ENCODE results near the gene PIP5K1C.
A peak's percentile ranks its signal among the peaks of the same experiment; 100 is the strongest.

The PIP5K1C gene

DNA sequence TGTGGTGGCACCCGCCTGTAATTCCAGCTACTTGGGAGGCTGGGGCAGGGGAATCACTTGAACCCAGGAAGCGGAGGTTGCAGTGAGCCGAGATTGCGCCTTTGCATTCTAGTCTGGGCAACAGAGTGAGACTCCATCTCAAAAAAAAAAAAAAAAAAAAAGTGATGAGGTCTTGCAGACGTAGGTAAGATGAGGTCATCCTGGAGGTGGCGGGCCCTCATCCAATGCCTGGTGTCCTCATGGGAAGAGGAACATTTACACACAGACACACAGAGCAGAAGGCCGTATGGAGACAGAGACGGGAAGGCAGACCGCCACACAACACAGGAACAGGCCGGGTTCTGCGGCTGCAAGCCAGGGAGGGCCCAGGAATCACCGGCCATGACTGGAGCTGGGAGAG is 78.0 kb downstream of the PIP5K1C start:
- no peak for DNase-seq

DNA sequence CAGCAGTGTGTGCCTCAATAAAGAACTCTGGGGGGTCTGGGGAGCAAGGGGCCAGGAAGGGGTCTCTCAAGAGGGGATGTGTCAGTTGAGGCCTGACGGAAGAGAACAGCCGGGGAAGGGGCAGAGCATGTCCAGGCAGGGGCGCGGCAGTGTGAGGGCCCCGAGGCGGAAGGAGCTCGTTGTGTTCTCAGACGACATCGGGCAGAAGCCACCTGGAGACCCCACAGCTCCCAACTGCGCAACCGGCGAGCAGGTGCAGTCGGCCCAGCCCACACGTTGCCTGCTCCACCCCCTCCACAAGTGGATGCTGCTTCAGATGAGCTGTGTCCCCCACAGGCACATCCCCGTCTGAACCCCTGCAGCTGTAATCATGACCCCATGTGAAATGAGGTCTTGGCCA is 78.6 kb downstream of the PIP5K1C start:
- no peak for DNase-seq

DNA sequence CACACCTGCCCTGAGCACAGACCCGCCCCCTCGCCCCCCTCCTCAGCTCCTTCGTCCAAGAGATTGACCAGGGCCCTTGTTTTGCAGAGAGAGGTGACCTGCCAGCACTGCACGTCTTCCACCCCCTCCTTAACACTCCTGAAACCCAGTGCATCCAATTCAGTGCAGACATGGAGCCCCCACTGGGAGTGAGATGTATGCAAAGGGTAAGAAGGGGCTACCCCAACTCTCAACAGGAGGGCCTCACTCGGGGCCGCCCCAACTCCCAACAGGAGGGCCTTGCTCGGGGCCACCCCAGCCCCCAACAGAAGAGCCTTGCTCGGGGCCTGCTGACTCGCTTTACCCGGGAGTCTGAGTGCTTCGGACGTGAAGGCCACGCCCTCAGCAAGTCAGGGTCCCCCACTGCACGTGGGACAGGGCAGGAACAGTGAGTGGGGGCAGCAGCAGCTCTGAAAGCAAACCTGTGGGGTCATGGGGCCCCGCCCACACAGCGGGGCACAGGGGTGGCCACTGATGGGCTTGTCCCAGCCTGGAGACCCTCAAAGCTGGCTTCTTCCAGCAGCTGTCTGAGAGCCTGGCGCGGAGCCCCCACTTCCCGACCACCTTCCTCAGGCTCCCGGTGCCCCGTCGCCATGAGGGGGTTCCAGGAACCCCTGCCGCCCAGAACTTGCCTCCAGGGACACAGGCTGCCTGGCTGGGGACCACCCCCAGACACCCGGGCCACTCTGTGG is 79.3 kb downstream of the PIP5K1C start:
- no peak for DNase-seq

DNA sequence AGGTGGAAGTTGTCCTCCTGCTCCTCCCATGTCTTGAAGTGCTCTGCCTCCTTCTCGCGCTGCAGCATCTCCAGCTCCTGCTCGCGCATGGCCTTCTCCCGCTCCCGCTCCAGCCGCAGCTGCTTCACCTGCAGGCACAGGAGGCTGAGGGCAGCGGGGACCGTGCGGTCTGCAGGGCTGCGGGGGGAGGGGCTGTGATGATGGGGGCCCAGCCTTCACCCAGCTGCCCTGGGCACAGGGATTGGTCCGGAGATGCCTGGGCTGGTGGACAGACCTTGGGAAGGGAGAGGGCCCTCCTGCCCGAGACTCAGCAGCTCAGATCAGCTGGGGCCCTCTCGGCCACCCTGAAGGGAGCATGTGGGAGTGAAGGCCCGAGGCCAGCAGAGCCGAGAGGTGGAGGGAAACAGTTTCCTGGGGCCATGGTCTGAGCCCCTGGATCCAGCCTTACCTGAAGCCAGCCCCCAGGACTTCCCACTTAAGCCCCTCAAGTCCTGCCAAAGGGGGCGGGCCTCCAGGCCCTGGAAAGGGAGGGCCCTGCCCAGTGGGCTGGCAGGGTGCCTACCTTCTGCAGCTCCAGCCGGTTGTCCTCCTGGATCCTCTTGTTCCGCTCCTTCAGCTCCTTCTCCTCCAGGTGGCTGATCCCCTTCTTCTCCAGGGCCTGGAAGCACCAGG is 80.0 kb downstream of the PIP5K1C start:
- no peak for DNase-seq

DNA sequence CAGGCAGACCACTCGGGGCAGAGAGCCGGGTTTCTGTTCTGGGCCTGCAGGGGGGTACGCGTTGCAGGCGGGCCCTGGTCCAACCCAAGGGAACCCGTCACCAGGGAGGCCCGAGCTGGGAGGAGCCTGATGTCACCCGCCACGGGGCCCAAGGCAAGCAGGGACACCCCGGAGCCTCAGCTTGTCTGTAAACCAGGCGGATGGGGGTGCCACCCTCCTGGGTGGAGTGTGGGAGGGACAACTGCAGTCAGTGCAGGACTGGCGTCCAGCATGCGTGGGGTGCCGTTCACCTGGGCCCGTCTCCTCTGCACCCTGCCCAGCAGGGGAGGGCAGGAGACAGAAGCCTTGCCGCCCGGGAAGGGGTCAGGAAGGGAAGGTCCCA is 80.6 kb downstream of the PIP5K1C start:
- DNase-seq: no peak

DNA sequence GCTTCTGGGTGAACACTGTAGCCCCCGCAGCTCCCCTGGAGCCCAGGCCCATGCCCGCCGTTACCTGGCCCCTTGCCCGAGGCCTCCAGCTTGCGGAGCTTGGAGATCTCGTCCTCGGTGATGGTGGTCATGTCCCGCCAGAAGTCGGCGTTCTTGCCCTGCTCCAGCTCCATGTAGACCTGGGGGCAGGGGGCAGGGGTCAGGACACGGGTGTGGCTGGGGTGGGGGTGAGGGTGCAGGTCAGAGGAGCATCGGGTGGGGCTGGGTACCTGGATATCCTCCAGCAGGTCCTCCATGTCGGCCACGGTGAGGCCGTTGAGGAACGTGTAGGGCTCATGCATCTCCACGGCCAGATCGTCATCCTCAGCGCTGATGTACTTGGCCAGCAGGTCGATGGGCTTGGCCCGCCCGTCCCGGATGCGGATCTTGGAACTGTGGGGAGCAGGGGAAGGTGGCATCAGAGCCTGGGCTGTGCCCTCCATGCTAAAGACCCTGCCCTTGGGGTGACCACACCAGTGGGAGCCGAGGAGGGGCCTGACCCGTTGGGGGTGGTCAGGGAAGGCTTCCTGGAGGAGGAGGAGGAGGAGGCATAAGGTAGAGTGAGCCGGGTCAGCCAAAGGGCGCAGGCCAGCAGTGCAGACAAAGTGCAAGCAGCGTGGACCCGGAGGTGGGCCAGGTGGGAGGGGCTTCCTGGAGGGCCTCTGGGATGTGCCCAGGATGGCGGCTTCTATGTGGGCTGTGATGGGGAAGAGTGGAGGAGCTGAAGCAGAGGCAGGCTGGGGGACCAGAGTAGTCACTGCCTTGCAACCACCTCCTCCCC is 81.2 kb downstream of the PIP5K1C start:
- no peak for DNase-seq

DNA sequence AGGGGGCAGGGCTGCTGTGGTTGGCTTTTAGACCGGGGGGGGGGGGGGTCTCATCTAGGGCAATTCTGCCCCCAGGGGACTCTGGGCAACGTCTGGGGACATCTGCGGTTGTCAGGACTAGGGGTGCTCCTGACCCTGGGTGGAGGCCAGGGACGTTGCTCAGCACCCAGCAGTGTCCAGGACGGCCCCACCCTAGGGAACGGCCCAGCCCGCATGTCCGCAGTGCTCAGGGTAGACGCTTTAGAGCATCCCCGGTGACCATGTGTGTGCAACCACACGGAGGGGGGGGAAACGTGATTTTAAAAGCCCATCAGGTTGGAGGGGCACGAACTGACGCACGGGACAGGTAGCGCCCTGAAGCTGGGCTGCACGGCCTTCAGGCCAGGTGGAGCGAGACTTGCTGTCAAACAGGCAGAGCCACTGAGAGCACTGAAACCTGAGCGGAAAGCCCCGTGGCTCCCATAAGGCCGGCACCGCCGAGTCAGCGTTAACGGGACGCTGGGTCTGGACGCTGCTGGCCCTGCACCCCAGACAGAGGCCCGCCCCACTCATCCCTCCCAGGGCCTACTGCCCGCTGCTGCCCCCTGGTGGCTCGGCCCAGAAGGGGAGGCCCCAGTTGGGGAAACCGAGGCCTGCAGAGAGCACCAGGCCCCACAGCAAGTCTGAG is 82.0 kb downstream of the PIP5K1C start:
- DNase-seq: no peak

DNA sequence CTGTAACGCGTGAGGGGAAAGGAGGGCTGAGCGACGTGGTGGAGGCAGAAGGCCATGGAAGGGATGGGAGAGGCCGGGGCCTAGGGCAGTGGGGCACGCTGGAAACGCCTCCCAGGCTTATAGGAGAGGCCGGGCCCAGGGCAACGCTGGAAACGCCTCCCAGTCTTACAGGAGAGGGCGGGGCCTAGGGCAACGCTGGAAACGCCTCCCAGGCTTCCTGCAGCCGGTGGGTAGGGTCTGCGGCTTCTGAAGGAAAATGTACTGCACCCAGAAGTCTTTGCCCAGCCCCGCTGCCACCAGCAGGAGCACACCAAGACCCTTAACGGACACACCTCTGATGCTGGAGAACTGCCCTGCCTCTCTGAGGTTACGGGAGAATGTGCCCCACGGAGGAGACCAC is 82.8 kb downstream of the PIP5K1C start:
- DNase-seq: no peak

DNA sequence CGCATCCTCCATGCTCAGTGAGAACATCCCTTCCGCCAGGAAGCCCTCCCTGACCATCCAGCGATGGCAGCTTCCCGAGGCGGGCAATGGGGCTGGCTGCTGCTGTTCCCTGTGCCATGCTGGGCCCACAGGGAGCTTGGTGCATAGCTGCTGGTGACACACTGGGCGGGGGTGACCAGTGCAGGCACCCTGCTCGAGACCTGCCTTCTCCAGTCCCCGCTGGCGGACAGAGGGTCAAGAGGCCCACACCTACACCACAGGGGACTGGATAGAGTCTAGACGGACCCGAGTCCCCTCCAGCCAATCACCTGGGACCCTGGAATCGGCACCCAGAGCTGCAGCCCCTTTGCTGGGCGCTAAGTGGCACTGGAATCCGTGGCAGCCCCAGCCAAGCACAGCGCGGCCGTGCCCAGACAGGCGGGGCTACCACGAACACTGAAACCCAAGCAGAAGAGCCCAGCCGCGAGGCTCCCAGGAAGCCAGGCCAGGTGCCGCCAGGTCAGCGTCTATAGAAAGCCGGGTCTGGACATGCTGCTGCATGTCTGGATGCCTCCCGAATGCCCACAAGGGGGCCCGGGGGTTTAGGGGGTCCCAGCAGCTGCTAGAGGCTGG is 84.6 kb downstream of the PIP5K1C start:
- DNase-seq: no peak

DNA sequence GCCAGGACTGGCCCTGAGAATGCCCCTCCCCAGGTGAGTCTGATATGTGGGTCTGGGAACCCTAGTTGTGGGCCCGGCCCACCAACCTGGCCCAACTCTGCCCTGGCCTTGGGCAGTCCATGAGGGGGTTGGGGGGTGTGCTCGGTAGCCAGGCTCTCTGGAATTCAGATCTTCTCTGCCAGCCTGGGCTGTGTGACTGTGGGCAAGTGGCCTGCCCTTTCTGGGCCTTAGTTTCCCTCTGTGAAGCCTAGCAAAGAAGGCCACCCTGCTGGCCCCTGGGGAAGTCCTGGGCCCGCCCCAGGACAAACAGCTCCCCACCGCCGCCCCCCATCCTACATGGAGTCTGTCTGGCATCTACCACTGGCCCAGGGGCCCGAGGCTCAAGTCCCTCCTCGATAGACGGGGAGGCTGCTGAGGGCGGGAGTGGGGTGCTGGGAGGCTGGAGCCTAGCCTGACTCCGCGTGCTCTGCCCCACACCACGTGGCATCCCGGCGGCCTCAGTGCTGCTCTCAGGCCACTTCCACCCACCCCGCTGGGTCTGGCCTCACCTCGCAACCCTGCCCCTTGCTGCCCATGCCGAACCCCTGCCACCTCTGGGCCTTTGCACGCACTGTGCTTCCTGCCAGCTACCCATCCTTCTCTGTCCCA is 85.3 kb downstream of the PIP5K1C start:
- no peak for DNase-seq

DNA sequence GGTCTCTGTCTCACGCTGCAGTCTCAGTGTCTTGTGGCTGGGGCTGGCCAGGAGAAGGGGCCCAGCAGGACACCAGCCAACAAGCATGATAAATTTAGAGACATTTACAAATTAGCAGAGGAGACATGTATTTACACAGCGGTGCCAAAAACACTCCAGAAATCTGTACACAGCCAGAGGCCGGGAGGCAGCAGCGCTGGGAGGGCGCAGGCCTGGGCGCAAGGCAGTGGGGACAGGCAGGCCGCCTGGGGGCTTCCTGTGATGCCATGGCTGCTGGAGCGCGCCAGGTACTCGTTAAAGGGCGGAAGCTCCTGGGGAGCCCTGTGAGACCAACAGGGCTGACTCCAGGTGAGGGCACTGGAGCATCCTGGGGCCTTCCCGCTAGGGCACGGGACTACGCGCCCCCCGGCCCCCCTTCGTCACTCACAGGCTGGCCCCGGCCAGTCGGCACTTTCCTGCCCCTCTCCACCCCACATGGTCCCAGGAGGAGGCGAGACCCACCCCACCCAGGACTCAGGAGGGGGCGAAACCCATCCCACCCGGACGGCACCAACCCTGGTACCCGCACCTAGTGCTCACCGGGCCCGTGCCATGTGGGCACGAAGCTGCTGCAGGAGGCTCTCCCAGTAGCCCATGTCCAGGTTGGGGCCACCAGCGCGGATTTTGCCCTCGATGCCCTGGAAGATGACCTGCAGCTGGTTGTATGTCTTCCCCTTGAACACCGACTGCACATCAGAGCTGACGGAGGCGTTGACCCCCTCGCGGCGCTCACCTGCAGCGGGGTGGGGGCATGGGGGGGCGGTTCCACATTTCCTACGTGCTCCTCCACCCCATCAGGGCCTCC is 86.2 kb downstream of the PIP5K1C start:
- no peak for DNase-seq

DNA sequence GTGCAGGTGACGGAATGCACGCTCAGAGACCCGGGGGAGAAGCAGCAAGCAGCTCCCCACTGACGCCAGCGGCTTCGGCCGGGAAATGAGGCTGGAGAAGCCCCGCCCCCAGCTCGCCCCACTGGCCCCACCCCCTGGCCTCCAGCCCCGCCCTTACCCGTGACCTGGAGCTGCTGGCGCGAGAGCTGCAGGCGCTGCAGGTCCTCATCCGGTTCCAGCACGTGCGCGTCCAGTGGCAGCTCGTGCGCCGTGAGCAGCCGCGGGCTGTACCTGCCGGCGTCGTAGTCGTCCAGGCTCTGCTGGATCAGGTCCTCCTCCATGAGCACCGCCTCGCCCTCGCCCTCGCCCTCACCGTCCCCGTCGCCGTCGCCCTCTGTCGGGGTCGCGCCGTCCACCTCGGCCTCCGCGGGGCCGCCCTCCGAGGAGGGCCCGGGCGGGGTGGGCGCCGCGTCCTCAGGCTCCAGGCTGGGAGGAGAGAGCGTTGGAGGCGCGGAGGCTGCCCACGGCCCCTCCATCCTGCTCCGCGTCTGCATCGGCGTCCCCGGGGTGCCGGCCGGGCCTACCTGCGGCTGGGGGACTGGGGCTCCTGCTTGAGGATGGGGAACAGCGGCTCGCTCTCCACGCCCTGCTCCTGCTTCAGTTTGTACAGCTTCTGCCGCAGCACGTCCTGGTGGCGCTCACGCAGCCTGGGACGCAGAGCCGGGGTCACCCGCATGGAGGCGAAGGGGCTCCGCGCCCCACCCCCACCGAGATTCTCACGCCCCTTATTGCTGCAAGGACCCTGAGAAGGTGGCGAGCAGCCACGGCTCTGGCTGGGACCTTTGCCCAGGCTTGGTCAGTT is 87.1 kb downstream of the PIP5K1C start:
- no peak for DNase-seq

DNA sequence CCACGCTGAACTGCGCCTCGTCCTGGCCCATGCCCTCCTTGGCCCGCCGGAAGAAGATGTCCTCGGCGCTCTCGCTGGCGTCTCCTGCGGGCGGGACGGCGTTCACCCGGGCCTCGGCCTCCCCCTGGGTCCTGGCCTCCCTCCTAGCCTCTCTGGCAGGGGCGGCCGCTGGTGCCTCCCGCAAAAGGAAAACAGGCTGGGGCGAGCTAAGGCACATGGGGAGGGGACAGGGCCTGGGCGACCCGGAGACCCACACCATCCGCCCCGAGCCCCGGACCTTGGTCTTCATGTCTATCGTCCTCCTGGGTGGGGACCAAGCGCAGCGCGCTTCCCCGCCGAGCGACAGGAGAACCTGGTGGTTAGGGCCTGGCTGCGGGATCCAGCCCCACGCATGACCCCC is 87.9 kb downstream of the PIP5K1C start:
- no peak for DNase-seq

DNA sequence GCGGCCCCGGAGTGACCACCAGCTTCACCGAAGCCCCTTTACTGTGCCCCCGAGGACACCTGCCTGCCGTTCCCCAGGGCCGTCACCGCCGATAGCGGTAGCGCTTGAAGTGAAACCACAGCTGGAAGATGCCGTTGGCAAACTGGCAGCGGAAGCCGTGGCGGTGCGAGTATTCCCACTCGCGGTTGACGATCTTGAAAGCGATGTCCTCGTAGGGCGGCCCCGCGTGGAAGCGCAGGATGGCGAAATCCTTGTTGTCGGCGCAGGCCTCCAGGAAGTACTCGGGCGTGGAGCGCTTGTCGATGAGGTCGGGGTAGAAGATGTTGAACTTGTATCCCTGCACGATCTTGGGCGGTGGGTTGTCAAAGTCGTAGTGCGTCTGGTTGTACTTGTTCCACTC is 88.4 kb downstream of the PIP5K1C start:
- DNase-seq: no peak

DNA sequence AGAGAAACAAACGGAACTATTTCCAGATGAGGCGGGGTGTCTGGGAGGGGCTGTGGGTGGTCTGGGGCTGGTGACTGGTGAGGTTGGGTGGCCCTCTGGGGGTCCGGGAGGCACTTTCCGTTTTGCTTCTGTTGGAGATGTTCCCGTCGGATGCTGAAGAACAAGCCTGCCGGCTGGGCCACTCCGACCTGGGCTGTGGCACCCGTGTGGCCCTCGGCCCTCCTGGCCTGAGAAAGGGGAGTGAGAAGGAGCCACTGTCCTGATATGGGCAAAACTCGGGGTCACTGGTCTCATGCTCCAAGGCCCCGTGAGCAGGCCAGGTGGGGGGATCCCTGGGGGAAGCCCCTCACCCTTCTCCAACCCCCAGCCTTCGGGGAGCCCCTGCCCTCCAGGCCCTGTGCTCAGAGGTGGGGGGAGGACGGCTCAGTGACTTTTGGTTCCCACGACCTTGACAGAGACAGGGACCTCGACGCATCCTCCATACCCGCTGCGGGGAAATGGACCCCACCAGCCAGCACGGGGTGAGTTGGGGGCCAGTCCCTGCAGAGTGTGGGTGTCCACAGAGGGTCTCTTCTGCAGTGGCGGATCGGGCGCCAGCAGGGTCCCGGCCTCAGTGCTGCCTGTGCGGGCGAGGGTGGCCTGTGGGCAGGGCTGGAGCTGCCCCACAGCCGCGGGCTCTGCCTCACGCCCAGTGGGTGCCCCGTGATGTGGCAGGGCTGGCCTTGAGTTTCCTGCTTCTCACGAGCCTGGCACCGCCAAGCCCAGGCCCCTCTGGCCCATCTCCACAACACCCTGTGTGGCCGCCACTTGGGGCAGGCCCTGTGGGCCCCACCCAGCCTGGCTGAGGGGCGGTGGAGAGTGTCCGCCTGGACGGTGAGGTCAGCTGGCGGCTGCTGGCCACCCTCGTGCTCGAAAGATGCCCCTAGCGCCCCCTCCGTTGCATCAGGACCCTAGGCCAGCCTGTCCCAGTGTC is 89.2 kb downstream of the PIP5K1C start:
- no peak for DNase-seq

DNA sequence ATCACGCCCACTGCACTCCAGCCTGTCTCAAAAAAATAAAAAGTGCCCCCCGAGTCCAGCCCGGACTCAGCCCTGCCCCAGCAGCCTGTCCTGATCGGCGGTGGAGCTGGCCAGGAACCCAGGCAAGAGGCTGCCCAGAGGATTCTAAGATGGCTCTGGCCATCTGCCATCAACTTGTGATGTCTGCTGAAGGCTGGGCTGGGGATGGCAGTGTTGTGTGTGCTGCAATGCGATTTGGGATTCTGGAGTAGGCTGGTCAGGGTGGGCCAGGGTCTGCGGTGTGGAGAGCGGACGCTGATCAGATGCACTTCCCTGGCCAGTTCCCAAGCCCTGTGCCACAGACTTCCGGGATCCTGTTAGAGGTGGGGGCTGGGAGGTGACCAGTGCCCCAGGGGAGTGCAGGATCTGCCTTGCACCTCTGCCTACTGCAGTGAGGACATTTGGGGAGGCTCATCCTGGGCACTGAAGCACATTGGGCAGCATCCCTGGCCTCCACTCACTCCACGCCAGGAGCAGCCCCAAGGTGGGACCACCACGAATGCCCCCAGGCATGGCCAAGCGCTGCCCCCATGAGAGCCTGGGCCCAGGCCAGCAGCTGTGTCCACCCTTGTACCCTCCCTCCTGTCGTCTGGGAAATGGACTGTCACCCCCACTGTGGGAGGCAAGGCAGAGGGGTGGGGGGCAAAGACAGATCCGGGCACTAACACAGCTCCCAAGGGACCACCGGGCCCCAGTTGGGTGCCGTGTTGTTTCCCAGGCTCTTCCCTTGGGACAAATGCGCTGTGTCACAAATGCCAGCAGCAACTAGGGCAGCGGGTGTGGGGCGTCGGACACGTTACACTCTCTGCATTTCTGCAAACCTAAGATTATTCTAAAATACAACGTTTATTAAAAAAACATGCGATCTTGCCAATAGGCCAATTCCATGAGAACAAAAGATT is 90.2 kb downstream of the PIP5K1C start:
- no peak for DNase-seq

DNA sequence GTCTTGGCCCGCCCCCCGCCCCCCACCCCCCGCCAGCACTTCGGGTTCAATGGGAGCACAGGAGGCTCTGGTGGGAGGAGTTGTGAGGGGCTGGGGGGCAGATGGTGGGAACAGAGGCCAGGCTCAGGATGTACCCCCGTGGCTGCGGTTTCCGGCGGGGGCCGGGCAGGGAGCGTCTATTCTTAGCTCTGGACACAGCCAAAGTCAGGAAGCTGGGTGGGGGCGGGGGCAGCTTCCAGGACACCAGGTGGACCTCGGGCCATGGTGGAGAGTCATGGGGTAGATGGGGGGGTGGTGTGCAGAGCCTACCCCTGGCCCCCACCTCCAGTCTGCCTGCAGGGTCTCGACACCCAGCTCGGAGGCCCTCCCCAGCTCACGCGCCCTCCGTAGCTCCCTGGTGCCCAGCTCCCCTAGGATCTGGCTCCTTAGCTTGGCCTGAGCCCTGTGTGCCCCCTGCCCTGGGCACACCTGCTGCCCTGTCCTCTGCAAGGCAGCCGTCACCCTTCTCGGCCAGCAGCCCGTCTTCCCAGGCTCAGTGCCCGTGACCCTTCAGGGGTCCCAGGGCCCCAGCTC is 91.4 kb downstream of the PIP5K1C start:
- DNase-seq: peak; percentile 66

Measured in MV-4-11 (cell line).